ENCODE data around the gene EIF2A.

- TF ChIP-seq CTCF (conservative IDR thresholded peaks at IDR 0.05 in 1 of 2, IDR thresholded peaks at IDR 0.05 in 1 of 2; ENCODE audit: low read depth in 1 of 2, low read length in 2 of 2): no peak
- TF ChIP-seq EZH2 (IDR thresholded peaks at IDR 0.05; ENCODE audit: low read length, missing control alignments): no peak
These were observed 3.5 kb upstream of the EIF2A start for GRCh38 chr3:150543128-150543527.
